ENCODE data around the gene JAK3.

- no peak for TF ChIP-seq CTCF (IDR thresholded peaks at IDR 0.05)
- no peak for TF ChIP-seq POLR2A (IDR thresholded peaks at IDR 0.05)
- TF ChIP-seq EP300 (IDR thresholded peaks at IDR 0.05), result no peak
These were observed 53.4 kb downstream of the JAK3 start for GRCh38 chr19:17794412-17794730.

Data from tibial nerve (tissue), 4 donors.